HG02981 (cell line): Measurements from ENCODE around the gene PLOD1.
"Not testable (repeated sequence)": the region's sequence is repeated elsewhere in the genome, so short reads cannot be mapped to it uniquely, and the experiment has no call there.

Experiments used
- ATAC-seq: cut with Tn5 transposase; IDR thresholded peaks from one replicate; pipeline ENCODE4 v1.9.1; 2021; ENCODE audit warnings: mild to moderate bottlenecking, moderate library complexity; ENCODE audit not compliant: unreplicated experiment

The PLOD1 gene

GRCh38 chr1:12003762-12004161, 69.2 kb downstream of the PLOD1 start:
- no peak for ATAC-seq

GRCh38 chr1:12005488-12006166, 71.1 kb downstream of the PLOD1 start:
- no peak for ATAC-seq

- no peak for ATAC-seq
These were observed 71.8 kb downstream of the PLOD1 start for GRCh38 chr1:12006167-12006921.

- no peak for ATAC-seq
These were observed 72.7 kb downstream of the PLOD1 start for GRCh38 chr1:12007204-12007603.

GRCh38 chr1:12008355-12008754, 73.8 kb downstream of the PLOD1 start:
- ATAC-seq = not testable (repeated sequence)

GRCh38 chr1:12009318-12009947, 74.9 kb downstream of the PLOD1 start:
- ATAC-seq = no peak

GRCh38 chr1:12010746-12011570, 76.4 kb downstream of the PLOD1 start:
- no peak for ATAC-seq

- no peak for ATAC-seq
These were observed 77.5 kb downstream of the PLOD1 start for GRCh38 chr1:12011998-12012397.

- ATAC-seq = no peak
These were observed 78.2 kb downstream of the PLOD1 start for GRCh38 chr1:12012560-12013316.

GRCh38 chr1:12014141-12014991, 79.8 kb downstream of the PLOD1 start:
- no peak for ATAC-seq

GRCh38 chr1:12015001-12015491, 80.5 kb downstream of the PLOD1 start:
- ATAC-seq = no peak

GRCh38 chr1:12015499-12015898, 81.0 kb downstream of the PLOD1 start:
- no peak for ATAC-seq

GRCh38 chr1:12016182-12016581, 81.7 kb downstream of the PLOD1 start:
- no peak for ATAC-seq

GRCh38 chr1:12019858-12020509, 85.5 kb downstream of the PLOD1 start:
- no peak for ATAC-seq

- ATAC-seq = no peak
These were observed 87.1 kb downstream of the PLOD1 start for GRCh38 chr1:12021616-12022015.

- ATAC-seq = no peak
These were observed 87.5 kb downstream of the PLOD1 start for GRCh38 chr1:12022036-12022435.
